Thoracic aorta (tissue), 2 donors: ENCODE results near the gene BTRC. TPM values are rescaled to one million over a fixed set of nuclear protein-coding genes. Genes with fewer than 3 reads are reported as not detected.

Experiments
- ATAC-seq: fragments of 150-250 bp; one replicate; pipeline ENCODE4 v1.8.0; 2017; ENCODE audit warnings: low read depth; ENCODE audit not compliant: insufficient number of reproducible peaks, low FRiP score
- DNase-seq: peaks from one replicate; pipeline ENCODE4 v3.0.0-alpha.2; 2020; ENCODE audit warnings: low spot score
- H3K27ac ChIP-seq, 2 donors: fragments of 200-600 bp; sonication (generic); 1 replicate in 1 of 2; 2 replicates in 1 of 2; pipeline ENCODE4 v1.5.1; 2016; ENCODE audit warnings: mild to moderate bottlenecking in 2 of 2, moderate library complexity in 2 of 2
- H3K27me3 ChIP-seq: fragments of 200-600 bp; sonication (generic); replicated peaks from 2 replicates; pipeline ENCODE4 v1.6.0; 2016; ENCODE audit warnings: mild to moderate bottlenecking; ENCODE audit not compliant: insufficient read depth
- H3K36me3 ChIP-seq: fragments of 200-600 bp; sonication (generic); one replicate; pipeline ENCODE4 v1.5.1; 2016
- H3K4me1 ChIP-seq, 2 donors: fragments of 200-600 bp; sonication (generic); 1 replicate in 1 of 2; 2 replicates in 1 of 2; pipeline versions ENCODE4 v1.5.1 to v1.6.0; 2016; ENCODE audit warnings: low read depth in 2 of 2, mild to moderate bottlenecking in 1 of 2; ENCODE audit not compliant: control insufficient read depth in 1 of 2
- H3K4me3 ChIP-seq: fragments of 200-600 bp; sonication (generic); 2 replicates; pipeline ENCODE4 v1.5.1; 2016; ENCODE audit warnings: mild to moderate bottlenecking
- H3K9me3 ChIP-seq: fragments of 200-600 bp; sonication (generic); 2 replicates; pipeline ENCODE4 v1.5.1; 2016
- total RNA-seq, 2 donors: library from RNA; depleted of rRNA; stranded (reverse); fragments of >200 nt; gene quantifications; one replicate each; pipeline versions ENCODE4 v1.1.0 to v1.2.3, GENCODE V29; 2016
- TF ChIP-seq, protein P1 (sequence below): fragments of 200-600 bp; sonication (generic); IDR thresholded peaks from one replicate; pipeline ENCODE4 v1.5.1; 2019; ENCODE audit warnings: antibody characterized with exemption

The BTRC gene
- total RNA-seq, 2 donors from 2014 or later = 8.4 to 12.9 TPM

DNA sequence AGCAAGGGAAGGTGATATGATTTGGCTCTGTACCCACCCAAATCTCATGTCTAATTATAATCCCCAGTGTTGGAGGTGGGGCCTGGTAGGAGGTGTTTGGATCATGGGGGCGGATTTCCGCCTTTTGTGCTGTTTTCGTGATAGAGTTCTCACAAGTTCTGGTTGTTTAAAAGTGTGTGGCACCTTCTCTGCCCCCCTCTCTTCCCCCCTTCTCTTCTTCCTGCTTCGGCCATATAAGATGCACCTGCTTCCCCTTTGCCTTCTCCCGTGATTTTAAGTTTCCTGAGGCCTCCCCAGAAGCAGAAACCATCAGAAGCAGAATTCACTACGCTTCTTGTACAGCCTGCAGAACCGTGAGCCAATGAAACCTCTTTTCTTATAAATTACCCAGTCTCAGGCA lies 21.1 kb downstream of the BTRC start:
- DNase-seq (no peak), ATAC-seq (no peak)
- H3K4me3 ChIP-seq = no peak overlapping the region
- H3K36me3 ChIP-seq = no peaks in the 10 kb centered on the region
- no peak overlapping the region for H3K27ac ChIP-seq
- H3K27me3 ChIP-seq = no peaks in the 10 kb centered on the region
- no peaks in the 10 kb centered on the region for H3K4me1 ChIP-seq
- TF ChIP-seq, protein P1, sequence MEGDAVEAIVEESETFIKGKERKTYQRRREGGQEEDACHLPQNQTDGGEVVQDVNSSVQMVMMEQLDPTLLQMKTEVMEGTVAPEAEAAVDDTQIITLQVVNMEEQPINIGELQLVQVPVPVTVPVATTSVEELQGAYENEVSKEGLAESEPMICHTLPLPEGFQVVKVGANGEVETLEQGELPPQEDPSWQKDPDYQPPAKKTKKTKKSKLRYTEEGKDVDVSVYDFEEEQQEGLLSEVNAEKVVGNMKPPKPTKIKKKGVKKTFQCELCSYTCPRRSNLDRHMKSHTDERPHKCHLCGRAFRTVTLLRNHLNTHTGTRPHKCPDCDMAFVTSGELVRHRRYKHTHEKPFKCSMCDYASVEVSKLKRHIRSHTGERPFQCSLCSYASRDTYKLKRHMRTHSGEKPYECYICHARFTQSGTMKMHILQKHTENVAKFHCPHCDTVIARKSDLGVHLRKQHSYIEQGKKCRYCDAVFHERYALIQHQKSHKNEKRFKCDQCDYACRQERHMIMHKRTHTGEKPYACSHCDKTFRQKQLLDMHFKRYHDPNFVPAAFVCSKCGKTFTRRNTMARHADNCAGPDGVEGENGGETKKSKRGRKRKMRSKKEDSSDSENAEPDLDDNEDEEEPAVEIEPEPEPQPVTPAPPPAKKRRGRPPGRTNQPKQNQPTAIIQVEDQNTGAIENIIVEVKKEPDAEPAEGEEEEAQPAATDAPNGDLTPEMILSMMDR = no peak
- no peaks in the 10 kb centered on the region for H3K9me3 ChIP-seq

DNA sequence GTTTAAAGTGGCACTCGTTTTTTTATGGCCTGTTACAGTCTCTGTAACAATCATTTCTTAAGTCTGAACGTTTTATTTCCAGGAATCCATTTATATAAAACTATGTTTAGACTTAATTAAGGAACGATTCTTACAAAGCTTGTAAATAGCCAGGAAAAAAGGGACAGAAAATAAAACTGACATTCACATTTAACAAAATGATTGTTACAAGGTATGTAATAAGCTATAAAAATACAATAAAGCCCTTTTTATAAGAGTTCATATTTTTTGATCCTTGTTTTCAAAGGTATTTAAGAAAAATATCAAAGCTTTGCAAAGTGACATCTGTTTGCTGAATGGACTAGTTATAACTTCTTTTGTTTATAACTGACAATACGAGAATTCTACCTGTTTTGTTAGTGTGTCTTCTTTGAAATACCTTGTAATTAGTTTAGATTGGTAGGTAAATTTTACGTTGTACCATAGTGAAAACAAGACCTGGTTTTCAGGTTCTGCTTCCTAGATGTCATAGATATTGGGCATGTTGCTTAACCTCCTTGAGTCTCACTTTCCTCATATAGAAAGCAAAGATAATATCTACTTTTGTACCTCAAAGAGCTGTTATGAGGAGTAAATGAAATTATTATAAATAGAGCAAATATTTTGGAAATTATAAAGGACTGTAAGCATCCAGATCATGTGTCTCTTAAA lies 25.8 kb downstream of the BTRC start:
- no peak overlapping the region for H3K27ac ChIP-seq
- no peaks in the 10 kb centered on the region for H3K27me3 ChIP-seq
- TF ChIP-seq, protein P1 = no peak
- DNase-seq (no peak), ATAC-seq (no peak)
- H3K4me1 ChIP-seq = no peaks in the 10 kb centered on the region
- no peaks in the 10 kb centered on the region for H3K9me3 ChIP-seq
- no peak overlapping the region for H3K4me3 ChIP-seq
- H3K36me3 ChIP-seq = no peaks in the 10 kb centered on the region

DNA sequence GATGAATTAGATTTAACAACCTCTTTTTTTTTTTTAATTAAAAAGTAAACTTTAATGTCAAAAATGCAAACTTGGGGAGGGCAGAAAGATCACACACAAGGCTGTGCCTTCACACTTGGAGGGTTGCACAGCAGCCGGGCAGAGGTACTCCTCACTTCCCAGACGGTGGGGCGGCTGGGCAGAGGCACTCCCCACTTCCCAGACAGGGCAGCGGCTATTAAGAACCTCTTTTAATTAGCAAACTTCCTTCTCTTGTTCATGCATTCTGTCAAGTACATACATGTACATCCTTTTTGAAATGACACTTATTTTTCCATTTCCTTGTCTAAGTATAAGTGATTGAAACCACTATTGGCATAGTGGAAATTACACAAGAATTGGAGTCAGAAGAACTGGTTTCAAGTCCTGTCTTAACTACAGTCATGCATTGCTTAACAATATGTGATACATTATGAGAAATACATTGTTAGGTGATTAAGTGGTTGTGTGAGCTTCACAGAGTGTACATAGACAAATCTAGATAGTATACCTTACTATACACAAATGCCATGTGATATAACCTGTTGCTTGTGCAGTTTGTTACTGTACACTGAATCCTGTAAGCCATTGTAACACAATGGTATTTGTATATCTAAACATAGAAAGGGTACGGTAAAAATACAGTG lies 26.5 kb downstream of the BTRC start:
- no peaks in the 10 kb centered on the region for H3K36me3 ChIP-seq
- no peak overlapping the region for H3K4me3 ChIP-seq
- ATAC-seq = no peak
- no peak overlapping the region for H3K27ac ChIP-seq
- TF ChIP-seq, protein P1 = no peak
- H3K27me3 ChIP-seq = no peaks in the 10 kb centered on the region
- H3K9me3 ChIP-seq = no peaks in the 10 kb centered on the region
- H3K4me1 ChIP-seq = peaks cover 0 to under 1% of the 10 kb centered on the region in 2 donors
- DNase-seq = no peak

DNA sequence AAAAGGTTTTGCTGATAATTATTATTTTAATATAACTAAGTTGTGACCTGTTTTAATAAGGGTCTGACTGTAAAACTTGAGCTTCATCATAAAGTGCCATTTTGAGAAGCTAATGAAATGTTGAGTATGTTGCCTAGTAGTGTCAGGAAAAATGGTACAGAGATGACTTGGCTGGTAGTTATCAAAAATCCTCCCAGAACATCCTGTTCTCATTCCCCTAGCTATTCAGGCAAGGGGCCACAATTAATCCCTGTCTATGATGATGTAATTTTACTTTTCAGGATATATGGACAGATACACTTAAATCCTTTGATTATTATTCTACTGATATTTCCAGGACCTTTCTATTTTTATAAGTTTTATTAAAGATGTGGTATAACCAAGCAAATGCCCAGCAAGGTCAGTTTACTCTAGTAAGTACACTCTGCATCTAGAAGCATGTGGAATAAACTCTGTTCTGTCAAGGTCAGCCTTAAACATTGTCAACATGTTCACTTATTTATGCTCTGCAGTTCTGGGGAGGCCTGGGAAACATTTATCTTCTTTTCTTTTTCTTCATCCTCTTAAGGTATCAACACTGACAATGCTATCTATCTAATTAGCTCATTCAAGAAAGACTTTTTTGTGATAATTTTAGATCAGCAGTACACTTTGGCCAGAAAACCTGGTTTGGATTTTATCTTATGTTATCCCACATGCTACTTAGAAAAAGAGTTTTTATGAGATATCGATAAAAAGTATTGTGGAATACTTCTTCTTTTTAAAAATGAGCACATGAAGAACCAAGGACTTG lies 32.1 kb downstream of the BTRC start:
- no peaks in the 10 kb centered on the region for H3K9me3 ChIP-seq
- no peaks in the 10 kb centered on the region for H3K36me3 ChIP-seq
- H3K4me1 ChIP-seq = peaks cover 0 to 15% of the 10 kb centered on the region in 2 donors
- TF ChIP-seq, protein P1 = no peak
- H3K4me3 ChIP-seq = no peak overlapping the region
- no peak for ATAC-seq
- H3K27ac ChIP-seq = no peak overlapping the region
- no peaks in the 10 kb centered on the region for H3K27me3 ChIP-seq
- DNase-seq = no peak

DNA sequence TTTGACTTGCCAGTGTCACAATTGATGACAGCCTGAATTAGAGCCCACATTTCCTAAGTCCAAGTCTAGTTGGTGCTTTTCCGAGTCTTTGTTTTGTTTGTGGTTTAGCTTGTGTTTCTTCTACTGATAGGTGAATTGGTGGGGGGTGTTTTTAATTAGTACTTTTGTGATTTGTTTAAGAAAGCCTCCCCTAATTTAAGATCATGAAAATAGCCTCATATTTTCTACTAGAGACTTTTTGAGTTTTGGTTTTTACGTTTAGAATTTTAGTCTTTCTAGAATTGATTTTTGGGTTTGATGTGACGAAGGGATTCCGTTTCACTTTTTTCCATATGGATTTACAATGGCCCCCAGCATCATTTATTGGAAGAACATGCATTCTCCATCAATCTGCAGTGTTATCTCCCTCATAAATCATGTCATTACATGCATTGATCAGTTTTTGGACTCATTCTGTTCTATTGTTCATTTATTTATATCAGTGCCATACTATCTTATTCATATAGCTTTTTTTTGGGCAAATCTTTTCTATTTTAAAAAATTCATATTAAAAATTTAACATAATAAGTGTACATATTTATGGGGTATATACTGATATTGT lies 32.8 kb downstream of the BTRC start:
- DNase-seq = no peak
- H3K27ac ChIP-seq = no peak overlapping the region
- no peak for ATAC-seq

More for the DNA sequence above, 32.8 kb downstream of the BTRC start:
- Histone ChIP-seq H3K9me3 (no peaks in the 10 kb centered on the region), H3K27me3 (no peaks in the 10 kb centered on the region), H3K4me1 (peaks cover 0 to 15% of the 10 kb centered on the region in 2 donors), H3K4me3 (no peak overlapping the region), H3K36me3 (no peaks in the 10 kb centered on the region)
- TF ChIP-seq, protein P1 = no peak
